GM18951 (cell line): ENCODE results near the gene ABCC2.
"Not testable (repeated sequence)": the region's sequence is repeated elsewhere in the genome, so short reads cannot be mapped to it uniquely, and the experiment has no call there.

Experiments
- POLR2A ChIP-seq: IDR thresholded peaks from 4 replicates; pipeline ENCODE4 v1.6.1; 2011; ENCODE audit warnings: mild to moderate bottlenecking; ENCODE audit not compliant: insufficient read length, insufficient read depth; ENCODE audit errors: extremely low read depth
- in situ Hi-C: fragments of 300-500 bp; cut with MboI; formaldehyde crosslinking; loops from one replicate; pipeline ENCODE4 v1.12.0; 2022; ENCODE audit warnings: low sequenced_read_pairs, mixed read lengths, inconsistent platforms; ENCODE audit not compliant: unreplicated experiment

Gene ABCC2

DNA sequence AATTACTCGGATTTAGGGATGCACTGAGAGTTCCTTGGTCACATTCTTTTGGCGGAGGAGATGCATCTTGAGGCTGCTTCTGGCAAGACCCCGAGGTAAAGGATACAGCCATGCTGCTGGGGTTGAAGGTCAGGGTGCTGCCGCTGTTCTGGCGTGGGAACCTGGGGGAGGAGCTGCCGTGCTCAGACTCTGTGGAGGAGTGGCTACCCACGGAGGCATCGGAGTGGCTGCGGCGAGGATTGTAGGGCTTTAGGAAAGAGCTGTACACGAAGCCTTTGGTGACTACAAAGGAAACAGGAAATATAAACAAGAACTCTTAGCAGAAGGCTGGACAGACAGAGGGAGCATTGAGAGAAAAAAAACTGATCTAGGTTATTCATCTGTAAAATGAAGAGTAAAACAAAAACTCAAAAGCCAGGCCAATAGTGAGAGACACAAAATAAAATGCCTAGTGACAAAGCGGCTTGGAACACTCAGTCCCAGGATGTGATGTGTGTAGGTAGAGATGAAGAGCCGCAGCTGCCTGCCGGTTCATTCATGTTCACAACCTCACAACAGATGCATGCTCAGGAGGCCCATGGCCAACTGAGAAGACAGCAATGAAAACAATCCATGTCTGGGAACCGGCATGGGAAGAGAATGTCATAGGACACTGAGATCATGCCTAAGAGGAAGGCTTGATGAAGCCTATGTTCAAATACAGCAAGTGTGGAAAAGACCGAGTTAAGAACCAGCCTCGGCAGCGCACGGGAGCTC is 97.8 kb downstream of the ABCC2 start:
- in situ Hi-C loops, result no loop called here
- no peak for TF ChIP-seq POLR2A

GRCh38 chr10:99881371-99881770 is 98.9 kb downstream of the ABCC2 start:
- in situ Hi-C loops, result no loop called here
- no peak for TF ChIP-seq POLR2A

GRCh38 chr10:99883523-99883922 is 101.1 kb downstream of the ABCC2 start:
- TF ChIP-seq POLR2A, result no peak
- in situ Hi-C loops, result no loop called here

- no peak for TF ChIP-seq POLR2A
- in situ Hi-C loops, result no loop called here
Observed at GRCh38 chr10:99888622-99889021, 106.2 kb downstream of the ABCC2 start.

DNA sequence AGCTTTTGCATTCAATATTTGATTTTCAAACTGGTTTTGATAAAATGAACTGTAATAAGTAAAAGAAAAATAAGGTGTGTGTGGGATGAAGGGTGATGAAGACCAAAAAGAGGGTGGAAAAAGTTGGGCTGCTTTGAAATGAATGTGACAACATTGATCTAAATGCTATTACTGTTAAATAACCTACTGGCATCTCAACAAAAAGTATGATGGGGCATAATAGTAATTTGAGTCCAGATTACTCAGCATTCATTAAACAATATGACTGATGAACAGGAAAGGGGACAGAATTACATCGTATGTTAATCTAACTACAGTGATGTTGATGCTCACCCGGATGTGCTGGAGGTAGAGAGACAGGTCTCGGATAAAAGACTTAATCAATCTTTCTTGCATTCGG is 112.2 kb downstream of the ABCC2 start:
- TF ChIP-seq POLR2A, result no peak
- in situ Hi-C loops, result no loop called here

DNA sequence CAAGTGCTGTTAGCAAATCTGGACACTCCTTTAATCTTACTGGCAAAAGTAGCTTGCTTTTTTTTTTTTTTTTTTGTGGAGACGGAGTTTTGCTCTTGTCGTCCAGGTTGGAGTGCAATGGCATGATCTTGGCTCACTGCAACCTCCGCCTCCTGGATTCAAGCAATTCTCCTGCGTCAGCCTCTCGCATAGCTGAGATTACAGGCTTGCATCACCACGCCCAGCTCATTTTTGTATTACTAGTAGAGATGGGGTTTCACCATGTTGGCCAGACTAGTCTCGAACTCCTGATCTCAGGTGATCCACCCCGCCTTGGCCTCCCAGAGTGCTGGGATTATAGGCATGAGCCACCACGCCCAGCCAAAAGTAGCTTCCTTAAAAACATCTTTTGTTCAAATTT is 112.6 kb downstream of the ABCC2 start:
- in situ Hi-C loops, result not testable (repeated sequence)

DNA sequence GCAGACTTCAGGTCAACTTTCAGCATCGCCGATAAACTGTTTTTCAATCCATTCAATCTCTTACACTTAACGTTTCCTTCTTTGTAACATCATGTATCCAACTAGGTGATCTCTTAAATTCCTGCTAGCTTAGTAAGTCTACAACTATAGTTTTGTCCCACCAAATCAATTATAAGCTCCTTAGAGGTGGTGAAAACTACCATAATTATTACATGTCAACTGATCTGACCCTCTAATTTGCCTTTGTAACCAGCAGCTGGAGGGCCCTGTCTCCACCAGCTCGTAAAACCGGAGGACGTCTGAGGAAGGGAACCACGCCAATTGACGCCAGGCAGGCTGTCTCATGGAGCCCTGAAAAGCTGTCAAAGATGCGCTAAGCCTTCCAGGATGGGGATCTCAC is 113.4 kb downstream of the ABCC2 start:
- in situ Hi-C loops, result no loop called here
- TF ChIP-seq POLR2A, result no peak
